ENCODE data around the gene NCBP2.

DNA sequence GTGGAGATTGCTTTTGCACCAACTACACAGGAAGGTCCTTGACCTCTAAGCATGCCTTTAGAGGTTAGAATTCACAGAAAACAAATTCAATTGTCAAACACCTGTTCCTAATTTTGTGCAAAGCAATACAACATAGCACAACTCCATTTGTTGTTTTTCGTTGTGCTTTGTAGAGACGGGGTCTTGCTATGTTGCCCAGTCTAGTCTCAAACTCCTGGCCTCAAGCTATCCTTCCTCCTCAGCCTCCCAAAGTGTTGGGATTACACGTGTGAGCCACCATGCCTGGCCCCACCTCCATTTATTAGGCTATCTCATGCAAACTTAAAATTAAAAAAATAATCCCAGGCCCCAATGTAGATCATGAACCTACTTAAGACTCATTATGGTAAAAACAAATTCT is 6.0 kb downstream of the NCBP2 start:
- TF ChIP-seq, protein P1, sequence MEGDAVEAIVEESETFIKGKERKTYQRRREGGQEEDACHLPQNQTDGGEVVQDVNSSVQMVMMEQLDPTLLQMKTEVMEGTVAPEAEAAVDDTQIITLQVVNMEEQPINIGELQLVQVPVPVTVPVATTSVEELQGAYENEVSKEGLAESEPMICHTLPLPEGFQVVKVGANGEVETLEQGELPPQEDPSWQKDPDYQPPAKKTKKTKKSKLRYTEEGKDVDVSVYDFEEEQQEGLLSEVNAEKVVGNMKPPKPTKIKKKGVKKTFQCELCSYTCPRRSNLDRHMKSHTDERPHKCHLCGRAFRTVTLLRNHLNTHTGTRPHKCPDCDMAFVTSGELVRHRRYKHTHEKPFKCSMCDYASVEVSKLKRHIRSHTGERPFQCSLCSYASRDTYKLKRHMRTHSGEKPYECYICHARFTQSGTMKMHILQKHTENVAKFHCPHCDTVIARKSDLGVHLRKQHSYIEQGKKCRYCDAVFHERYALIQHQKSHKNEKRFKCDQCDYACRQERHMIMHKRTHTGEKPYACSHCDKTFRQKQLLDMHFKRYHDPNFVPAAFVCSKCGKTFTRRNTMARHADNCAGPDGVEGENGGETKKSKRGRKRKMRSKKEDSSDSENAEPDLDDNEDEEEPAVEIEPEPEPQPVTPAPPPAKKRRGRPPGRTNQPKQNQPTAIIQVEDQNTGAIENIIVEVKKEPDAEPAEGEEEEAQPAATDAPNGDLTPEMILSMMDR (IDR thresholded peaks at IDR 0.05; ENCODE audit: low read depth, low read length): no peak
- no peak for TF ChIP-seq EZH2phosphoT487 (IDR thresholded peaks at IDR 0.05; ENCODE audit: low read depth)

Data from OCI-LY3 (cell line).